HG03280 (cell line): Measurements from ENCODE around the gene ENPP4.
"Not testable (repeated sequence)": the region's sequence is repeated elsewhere in the genome, so short reads cannot be mapped to it uniquely, and the experiment has no call there.

Source experiments
- ATAC-seq: cut with Tn5 transposase; IDR thresholded peaks from one replicate; pipeline ENCODE4 v1.9.1; 2021; ENCODE audit warnings: mild to moderate bottlenecking, moderate library complexity; ENCODE audit not compliant: unreplicated experiment

The ENPP4 gene

GRCh38 chr6:46129629-46130511, at the start of gene ENPP4:
TSS of gene ENPP4 (plus strand) at chr6:46129989. CDS start at chr6:46139584, 9,595 bp downstream.
- peak; percentile 98 for ATAC-seq

GRCh38 chr6:46080111-46080510, 49.7 kb upstream of the ENPP4 start:
- no peak for ATAC-seq

GRCh38 chr6:46085688-46086087, 44.1 kb upstream of the ENPP4 start:
- not testable (repeated sequence) for ATAC-seq

GRCh38 chr6:46090115-46091079, 39.4 kb upstream of the ENPP4 start:
- ATAC-seq, result no peak

GRCh38 chr6:46091080-46091478, 38.7 kb upstream of the ENPP4 start:
- ATAC-seq, result no peak

GRCh38 chr6:46095251-46095650, 34.5 kb upstream of the ENPP4 start:
- ATAC-seq, result no peak

GRCh38 chr6:46097366-46097765, 32.4 kb upstream of the ENPP4 start:
- ATAC-seq, result no peak

- no peak for ATAC-seq
Measured at GRCh38 chr6:46098678-46099077, 31.1 kb upstream of the ENPP4 start.

GRCh38 chr6:46099952-46100351, 29.8 kb upstream of the ENPP4 start:
- ATAC-seq, result no peak

GRCh38 chr6:46102123-46102522, 27.7 kb upstream of the ENPP4 start:
- no peak for ATAC-seq

GRCh38 chr6:46103441-46104115, 26.2 kb upstream of the ENPP4 start:
- ATAC-seq, result peak; percentile 26

- peak; percentile 89 for ATAC-seq
Measured at GRCh38 chr6:46104209-46104608, 25.6 kb upstream of the ENPP4 start.

- no peak for ATAC-seq
Measured at GRCh38 chr6:46105568-46105967, 24.2 kb upstream of the ENPP4 start.

- no peak for ATAC-seq
Measured at GRCh38 chr6:46113370-46113769, 16.4 kb upstream of the ENPP4 start.

- ATAC-seq, result no peak
Measured at GRCh38 chr6:46115634-46116033, 14.2 kb upstream of the ENPP4 start.

GRCh38 chr6:46116289-46116688, 13.5 kb upstream of the ENPP4 start:
- ATAC-seq, result no peak

- no peak for ATAC-seq
Measured at GRCh38 chr6:46118157-46118556, 11.6 kb upstream of the ENPP4 start.

- ATAC-seq, result no peak
Measured at GRCh38 chr6:46118836-46119235, 11.0 kb upstream of the ENPP4 start.

- ATAC-seq, result not testable (repeated sequence)
Measured at GRCh38 chr6:46119679-46120078, 10.1 kb upstream of the ENPP4 start.

GRCh38 chr6:46128476-46128875, 1.3 kb upstream of the ENPP4 start:
- ATAC-seq, result peak; percentile 27

- peak; percentile 12 for ATAC-seq
Measured at GRCh38 chr6:46129291-46129628, 529 bp upstream of the ENPP4 start.
